WTC11 (cell line): Measurements from ENCODE around the gene CCDC83. TPM values are rescaled to one million over a fixed set of nuclear protein-coding genes. Genes with fewer than 3 reads are reported as not detected.

Experiments
- ATAC-seq: fragments of 200-7000 bp; cut with Tn5 transposase; 2 replicates; pipeline ENCODE4 v1.10.0; 2021; ENCODE audit warnings: mild to moderate bottlenecking, moderate library complexity
- CTCF ChIA-PET: fragments of 300-600 bp; sonication (Branson Sonifier 250); formaldehyde crosslinking; loops from one replicate; lab custom pipeline; 2021; ENCODE audit warnings: antibody characterized with exemption; lab: Charles Lee
- POLR2A ChIA-PET: fragments of 350-600 bp; sonication (Branson Sonifier 250); formaldehyde crosslinking; loops from one replicate; lab custom pipeline; 2021; ENCODE audit warnings: antibody characterized with exemption; lab: Charles Lee
- DNase-seq: peaks from one replicate; pipeline ENCODE4 v3.0.0; 2021; ENCODE audit warnings: low spot score
- H3K27ac Mint-ChIP-seq: 2 replicates; pipeline ENCODE4 v1.8.0; 2021; ENCODE audit warnings: mixed read lengths
- H3K27me3 Mint-ChIP-seq: 2 replicates; pipeline ENCODE4 v1.8.0; 2021; ENCODE audit warnings: low read depth, mild to moderate bottlenecking, moderate library complexity, mixed read lengths
- H3K36me3 Mint-ChIP-seq: 2 replicates; pipeline ENCODE4 v1.8.0; 2021; ENCODE audit warnings: mixed read lengths
- H3K4me1 Mint-ChIP-seq: 2 replicates; pipeline ENCODE4 v1.8.0; 2022; ENCODE audit warnings: mixed read lengths
- H3K4me3 Mint-ChIP-seq: 2 replicates; pipeline ENCODE4 v1.8.0; 2021; ENCODE audit warnings: mild to moderate bottlenecking, moderate library complexity, mixed read lengths
- H3K9me3 Mint-ChIP-seq: 2 replicates; pipeline ENCODE4 v1.8.0; 2021; ENCODE audit warnings: mixed read lengths
- AFF4 ChIP-seq: sonication (generic); formaldehyde crosslinking; IDR thresholded peaks from 2 replicates; pipeline ENCODE4 v1.8.1; 2023; ENCODE audit warnings: mild to moderate bottlenecking, missing genetic modification reagents, borderline replicate concordance
- CREM ChIP-seq: sonication (generic); formaldehyde crosslinking; IDR thresholded peaks from 2 replicates; pipeline ENCODE4 v1.8.1; 2022; ENCODE audit warnings: mild to moderate bottlenecking, missing genetic modification reagents, moderate library complexity
- EMX1 ChIP-seq: fragments of 250-450 bp; sonication (Bioruptor Pico); IDR thresholded peaks from 2 replicates; pipeline ENCODE4 v1.8.0; 2021; ENCODE audit warnings: mild to moderate bottlenecking
- FOXK1 ChIP-seq: sonication (generic); formaldehyde crosslinking; IDR thresholded peaks from 2 replicates; pipeline ENCODE4 v1.8.0; 2022; ENCODE audit warnings: mild to moderate bottlenecking, moderate library complexity, missing genetic modification reagents
- GTF2I ChIP-seq: fragments of 250-450 bp; sonication (Bioruptor Pico); conservative IDR thresholded peaks from 2 replicates; pipeline ENCODE4 v1.4.0; 2021; ENCODE audit warnings: mild to moderate bottlenecking
- HMGA2 ChIP-seq: fragments of 250-450 bp; sonication (Bioruptor Pico); IDR thresholded peaks from 2 replicates; pipeline ENCODE4 v1.4.0; 2021; ENCODE audit warnings: mild to moderate bottlenecking, moderate library complexity
- MLX ChIP-seq: sonication (generic); formaldehyde crosslinking; IDR thresholded peaks from 2 replicates; pipeline ENCODE4 v1.8.1; 2023; ENCODE audit warnings: mild to moderate bottlenecking, missing genetic modification reagents, moderate library complexity
- NFYB ChIP-seq: sonication (generic); formaldehyde crosslinking; conservative IDR thresholded peaks from 2 replicates; pipeline ENCODE4 v1.8.0; 2022; ENCODE audit warnings: low read depth, missing genetic modification reagents
- PRDM15 ChIP-seq: sonication (generic); formaldehyde crosslinking; IDR thresholded peaks from 2 replicates; pipeline ENCODE4 v1.8.0; 2022; ENCODE audit warnings: missing genetic modification reagents
- STAT6 ChIP-seq: sonication (generic); formaldehyde crosslinking; conservative IDR thresholded peaks from 2 replicates; pipeline ENCODE4 v1.8.1; 2023; ENCODE audit warnings: mild to moderate bottlenecking, low read depth, missing genetic modification reagents, moderate library complexity
- TEAD1 ChIP-seq: sonication (generic); formaldehyde crosslinking; IDR thresholded peaks from 2 replicates; pipeline ENCODE4 v1.8.0; 2022; ENCODE audit warnings: mild to moderate bottlenecking, missing genetic modification reagents
- TP53 ChIP-seq: sonication (generic); formaldehyde crosslinking; IDR thresholded peaks from 2 replicates; pipeline ENCODE4 v1.8.1; 2023; ENCODE audit warnings: mild to moderate bottlenecking, missing genetic modification reagents
- USF2 ChIP-seq: sonication (generic); formaldehyde crosslinking; IDR thresholded peaks from 2 replicates; pipeline ENCODE4 v1.8.1; 2023; ENCODE audit warnings: mild to moderate bottlenecking, missing genetic modification reagents, moderate library complexity
- ZNF121 ChIP-seq: sonication (generic); formaldehyde crosslinking; IDR thresholded peaks from 2 replicates; pipeline ENCODE4 v1.8.0; 2023; ENCODE audit warnings: missing genetic modification reagents
- ZNF281 ChIP-seq: sonication (generic); formaldehyde crosslinking; IDR thresholded peaks from 2 replicates; pipeline ENCODE4 v1.8.0; 2023; ENCODE audit warnings: mild to moderate bottlenecking, missing genetic modification reagents
- ZNF671 ChIP-seq: fragments of 250-450 bp; sonication (Bioruptor Pico); IDR thresholded peaks from 2 replicates; pipeline ENCODE4 v1.8.0; 2021; ENCODE audit warnings: mild to moderate bottlenecking
- total RNA-seq: library from RNA; stranded (reverse); gene quantifications from 3 replicates; pipeline ENCODE4 v1.2.3, GENCODE V29; 2021
- TF ChIP-seq, protein P1 (sequence below): sonication (generic); formaldehyde crosslinking; IDR thresholded peaks from 2 replicates; pipeline ENCODE4 v1.8.1; 2022; ENCODE audit warnings: low read depth, missing genetic modification reagents, borderline replicate concordance

CCDC83 gene
- total RNA-seq, 1 experiment from 2014 or later, result not detected

DNA sequence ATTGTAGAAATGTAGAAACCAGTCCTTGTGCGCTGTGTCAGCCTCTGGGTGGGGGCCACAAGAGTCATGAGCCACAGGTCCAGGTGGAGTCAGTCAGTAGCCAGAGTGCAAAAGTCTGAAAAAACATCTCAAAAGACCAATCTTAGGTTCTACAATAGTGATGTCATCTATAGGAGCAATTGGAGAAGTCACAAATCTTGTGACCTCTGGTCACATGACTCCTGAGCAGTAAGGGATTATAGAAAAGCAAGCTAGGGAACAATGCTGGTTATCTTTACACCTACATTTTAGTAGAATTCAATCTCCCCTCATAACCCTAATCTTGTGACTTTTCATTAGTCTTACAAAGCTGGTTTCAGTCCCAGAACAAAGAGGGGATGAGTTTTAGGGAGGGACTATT is 82.7 kb downstream of the CCDC83 start:
- Mint-ChIP-seq H3K4me1 (peaks cover 4% of the 10 kb centered on the region; the same call in 1 of the 2 replicates), H3K9me3 (peaks cover 12% of the 10 kb centered on the region), H3K4me3 (no peak overlapping the region), H3K27ac (no peak overlapping the region), H3K27me3 (peaks cover 27% of the 10 kb centered on the region), H3K36me3 (peaks cover 3% of the 10 kb centered on the region; the same call in 1 of the 2 replicates)
- ChIA-PET POLR2A (no interaction called here), CTCF (no interaction called here)
- TF ChIP-seq NFYB (CRISPR knock-in tag) (no peak), PRDM15 (CRISPR knock-in tag) (no peak), TP53 (CRISPR knock-in tag) (no peak), MLX (CRISPR knock-in tag) (no peak)
- DNase-seq (no peak), ATAC-seq (no peak)

DNA sequence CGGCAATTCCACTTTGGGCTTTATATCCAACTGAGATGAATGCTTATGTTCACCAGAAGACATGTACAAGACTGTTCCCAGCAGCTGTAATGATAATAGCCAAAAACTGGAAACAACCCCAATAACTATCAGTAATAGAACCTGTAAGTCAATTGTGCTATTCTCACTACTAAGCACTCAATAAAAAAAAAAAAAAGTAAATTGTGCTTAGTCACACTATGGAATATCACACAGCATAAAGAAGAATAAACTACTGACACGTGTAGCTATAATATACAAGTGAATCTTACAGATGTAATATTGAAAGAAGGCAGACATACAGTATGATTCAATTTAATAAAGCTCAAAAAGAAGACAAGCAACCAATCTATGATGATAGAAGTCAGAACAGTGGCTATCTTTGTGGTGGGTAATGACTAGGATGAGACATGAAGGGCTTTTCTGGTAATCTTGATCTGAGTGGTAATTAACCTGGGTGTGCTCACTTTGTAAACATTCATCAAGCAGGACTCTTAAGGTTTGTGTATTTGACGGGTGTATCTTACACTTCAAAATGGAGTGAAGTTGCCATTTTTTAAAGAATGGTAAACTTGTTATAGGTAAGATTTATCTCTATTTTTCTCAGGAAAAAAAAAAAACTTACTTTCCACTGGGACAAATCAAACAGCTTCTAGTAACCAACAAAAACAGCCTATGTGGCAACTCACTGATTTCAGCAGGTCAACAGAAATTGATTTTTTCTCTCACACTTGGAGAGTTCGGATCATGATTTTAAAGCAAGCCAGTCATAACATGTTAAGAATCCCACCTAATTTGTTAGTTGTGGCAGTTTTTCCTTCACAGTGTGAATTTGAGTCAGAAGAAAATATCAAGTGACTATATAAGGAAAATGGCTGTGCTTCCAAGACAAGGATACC is 84.2 kb downstream of the CCDC83 start:
- Mint-ChIP-seq H3K4me1 (peaks cover 4% of the 10 kb centered on the region; the same call in 1 of the 2 replicates), H3K36me3 (peaks cover 3% of the 10 kb centered on the region; the same call in 1 of the 2 replicates), H3K4me3 (no peak overlapping the region), H3K27me3 (peaks cover 14% of the 10 kb centered on the region), H3K27ac (no peak overlapping the region), H3K9me3 (peaks cover 12% of the 10 kb centered on the region)
- POLR2A ChIA-PET, result no interaction called here
- ATAC-seq, result no peak
- CTCF ChIA-PET, result interaction anchor here (0.9 kb wide), 1 partner anchor 84 kb away, joined by 3 read pairs; the partner anchor contains the start of gene CCDC83
- no peak for DNase-seq
- TF ChIP-seq GTF2I (CRISPR knock-in tag), result no peak
- no peak for TF ChIP-seq HMGA2 (CRISPR knock-in tag)
- TF ChIP-seq CREM, result no peak
- no peak for TF ChIP-seq ZNF121 (CRISPR knock-in tag)
- TF ChIP-seq ZNF671, result no peak
- TF ChIP-seq AFF4, result no peak
- TF ChIP-seq, protein P1, sequence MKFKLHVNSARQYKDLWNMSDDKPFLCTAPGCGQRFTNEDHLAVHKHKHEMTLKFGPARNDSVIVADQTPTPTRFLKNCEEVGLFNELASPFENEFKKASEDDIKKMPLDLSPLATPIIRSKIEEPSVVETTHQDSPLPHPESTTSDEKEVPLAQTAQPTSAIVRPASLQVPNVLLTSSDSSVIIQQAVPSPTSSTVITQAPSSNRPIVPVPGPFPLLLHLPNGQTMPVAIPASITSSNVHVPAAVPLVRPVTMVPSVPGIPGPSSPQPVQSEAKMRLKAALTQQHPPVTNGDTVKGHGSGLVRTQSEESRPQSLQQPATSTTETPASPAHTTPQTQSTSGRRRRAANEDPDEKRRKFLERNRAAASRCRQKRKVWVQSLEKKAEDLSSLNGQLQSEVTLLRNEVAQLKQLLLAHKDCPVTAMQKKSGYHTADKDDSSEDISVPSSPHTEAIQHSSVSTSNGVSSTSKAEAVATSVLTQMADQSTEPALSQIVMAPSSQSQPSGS, result no peak
- TF ChIP-seq EMX1 (CRISPR knock-in tag), result no peak
- no peak for TF ChIP-seq ZNF281 (CRISPR knock-in tag)
- no peak for TF ChIP-seq STAT6 (CRISPR knock-in tag)
- TF ChIP-seq USF2 (CRISPR knock-in tag), result no peak
- no peak for TF ChIP-seq TEAD1 (CRISPR knock-in tag)
- TF ChIP-seq FOXK1 (CRISPR knock-in tag), result no peak
